GM15510 (cell line): ENCODE measurements around the gene LRRC10B.

Source experiments
- POLR2A ChIP-seq: IDR thresholded peaks from 3 replicates; pipeline ENCODE4 v1.6.1; 2011; ENCODE audit warnings: borderline replicate concordance; ENCODE audit not compliant: insufficient read length; ENCODE audit errors: extremely low read depth

Gene LRRC10B

DNA sequence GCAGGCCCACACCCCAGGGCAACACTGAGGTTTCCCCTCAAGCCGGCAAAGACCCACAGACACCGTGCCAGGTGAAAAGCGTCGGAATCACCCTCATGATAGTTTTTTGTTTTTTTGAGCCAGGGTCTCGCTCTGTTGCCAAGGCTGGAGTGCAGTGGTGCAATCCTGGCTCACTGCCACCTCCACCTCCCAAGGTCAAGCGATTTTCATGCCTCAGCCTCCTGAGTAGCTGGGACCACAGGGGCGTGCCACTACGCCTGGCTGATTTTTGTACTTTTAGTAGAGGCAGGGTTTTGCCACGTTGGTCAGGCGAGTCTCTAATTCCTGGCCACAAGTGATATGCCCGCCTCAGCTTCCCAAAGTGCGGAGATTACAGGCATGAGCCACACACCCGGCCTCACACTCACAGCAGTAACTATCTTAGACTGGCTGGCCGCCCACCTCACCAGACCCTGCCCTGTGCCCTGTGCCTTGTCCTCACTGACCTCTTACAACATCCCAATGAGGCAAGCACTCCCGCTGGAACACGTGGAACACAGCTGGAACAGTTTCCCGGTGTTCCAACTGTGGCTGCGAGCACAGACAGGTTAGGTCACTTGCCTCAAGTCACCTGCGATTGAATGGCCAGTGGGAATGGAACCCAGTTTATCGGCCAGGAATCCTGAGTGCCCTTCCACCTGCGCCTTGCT, 21.1 kb downstream of the LRRC10B start:
- TF ChIP-seq POLR2A, result no peak

DNA sequence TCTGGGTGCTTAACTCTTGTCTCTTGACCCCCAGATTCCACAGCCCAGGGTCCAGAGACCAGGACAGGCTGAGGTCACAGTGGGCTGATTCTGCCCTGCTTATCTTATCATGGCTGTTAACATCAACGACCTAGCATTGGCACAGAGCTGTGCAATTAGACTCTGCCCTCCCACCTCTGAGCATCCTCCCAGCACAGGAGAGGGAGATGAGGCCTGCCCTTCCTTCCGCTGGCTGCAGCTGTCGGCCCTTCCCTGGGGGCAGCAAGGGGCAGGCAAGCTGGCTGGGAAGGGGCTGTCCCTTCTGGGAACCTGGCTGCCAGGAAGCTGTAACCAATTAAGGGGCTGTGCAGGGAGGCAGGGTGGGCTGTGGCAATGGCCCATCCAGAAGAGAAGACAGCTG, 22.5 kb downstream of the LRRC10B start:
- TF ChIP-seq POLR2A, result no peak

DNA sequence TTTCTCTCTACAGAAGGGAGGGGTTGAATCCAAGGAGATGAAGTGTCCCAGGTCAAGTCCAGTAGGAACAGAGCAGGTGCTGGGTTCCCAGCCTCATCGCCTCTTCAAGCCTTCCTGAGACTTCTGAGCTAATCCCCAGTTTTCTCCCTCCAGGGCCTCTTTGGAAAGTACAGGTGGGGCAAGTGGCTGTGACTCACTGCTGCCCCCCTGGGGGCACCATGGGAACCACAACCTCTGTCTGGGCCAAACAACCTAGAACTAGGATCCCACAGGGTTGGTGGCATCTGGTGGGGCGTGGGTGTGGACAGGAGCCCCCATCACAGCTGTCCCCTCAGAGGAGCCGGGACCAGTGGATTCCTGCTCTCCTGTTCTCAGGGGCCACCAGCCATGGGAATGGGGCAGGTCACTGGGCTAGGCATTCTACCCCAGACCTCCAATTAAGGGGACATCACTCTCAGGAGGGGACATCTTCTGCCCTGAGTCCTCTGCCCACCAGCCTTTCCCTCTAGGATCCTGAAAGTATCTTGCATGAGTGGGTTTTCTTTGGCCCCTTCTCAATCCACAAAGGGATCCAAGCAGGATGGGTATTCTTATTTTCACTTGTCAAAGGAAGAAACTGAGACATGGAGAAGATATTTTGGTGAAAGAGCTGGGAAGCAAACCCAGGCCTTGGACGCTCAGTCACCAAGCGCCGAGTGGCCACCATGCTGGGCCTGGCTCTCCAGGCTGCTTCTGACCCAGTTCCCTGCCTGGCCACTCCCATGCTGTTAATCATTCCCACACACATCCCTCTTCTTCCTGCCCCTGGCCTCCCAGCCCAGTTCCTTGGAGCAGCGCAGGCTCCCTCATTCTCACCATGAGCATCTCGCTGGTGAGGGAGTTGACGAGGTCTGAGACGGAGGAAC, 23.8 kb downstream of the LRRC10B start:
- TF ChIP-seq POLR2A, result no peak

GRCh38 chr11:61533039-61533375, 24.5 kb downstream of the LRRC10B start:
- no peak for TF ChIP-seq POLR2A

GRCh38 chr11:61533401-61533800, 24.9 kb downstream of the LRRC10B start:
- TF ChIP-seq POLR2A, result no peak

GRCh38 chr11:61534025-61534932, 25.7 kb downstream of the LRRC10B start:
- no peak for TF ChIP-seq POLR2A

DNA sequence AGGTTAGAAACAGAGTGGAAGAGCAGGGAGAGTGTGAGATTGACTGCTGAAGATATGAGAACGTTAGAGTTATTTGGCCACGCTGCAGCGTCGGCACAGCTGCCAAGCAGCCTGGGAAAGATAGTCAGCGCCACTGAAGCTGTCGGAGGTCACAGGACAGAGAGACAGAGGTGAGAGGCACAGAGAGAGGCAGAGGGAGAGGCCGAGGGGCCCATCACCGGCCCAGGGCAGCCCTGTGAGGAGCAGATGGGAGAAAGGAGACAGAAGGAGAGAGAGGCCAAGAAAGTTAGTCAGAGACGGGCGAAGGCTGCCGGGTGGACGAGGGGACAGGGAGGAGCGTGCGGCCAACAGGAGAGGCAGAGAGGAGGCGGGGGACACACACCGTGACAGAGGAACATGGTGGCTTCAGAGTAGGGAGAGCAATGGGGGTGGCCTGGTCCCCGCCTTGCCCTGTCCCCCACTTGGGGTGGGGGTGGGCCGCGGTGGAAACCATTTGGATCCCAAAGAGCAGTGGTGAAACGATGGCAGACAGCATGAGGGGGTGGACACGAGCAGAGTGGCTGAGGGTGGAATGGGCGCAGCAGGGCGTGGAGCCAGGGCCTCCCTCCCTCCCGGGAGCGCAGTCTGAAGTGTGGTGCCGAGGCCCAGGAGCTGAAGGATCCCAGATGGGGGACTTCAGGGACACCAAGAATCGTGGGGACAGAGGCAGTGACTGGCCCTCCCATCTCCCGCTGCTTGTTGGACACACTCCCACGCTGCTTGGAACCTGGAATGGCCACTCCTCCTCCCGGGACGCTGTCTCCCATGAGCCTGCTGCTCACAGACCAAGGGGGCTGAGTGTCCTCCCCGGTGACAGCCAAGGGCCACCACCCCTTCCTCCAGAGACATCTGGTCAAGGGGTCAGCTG, 26.6 kb downstream of the LRRC10B start:
- TF ChIP-seq POLR2A, result no peak

DNA sequence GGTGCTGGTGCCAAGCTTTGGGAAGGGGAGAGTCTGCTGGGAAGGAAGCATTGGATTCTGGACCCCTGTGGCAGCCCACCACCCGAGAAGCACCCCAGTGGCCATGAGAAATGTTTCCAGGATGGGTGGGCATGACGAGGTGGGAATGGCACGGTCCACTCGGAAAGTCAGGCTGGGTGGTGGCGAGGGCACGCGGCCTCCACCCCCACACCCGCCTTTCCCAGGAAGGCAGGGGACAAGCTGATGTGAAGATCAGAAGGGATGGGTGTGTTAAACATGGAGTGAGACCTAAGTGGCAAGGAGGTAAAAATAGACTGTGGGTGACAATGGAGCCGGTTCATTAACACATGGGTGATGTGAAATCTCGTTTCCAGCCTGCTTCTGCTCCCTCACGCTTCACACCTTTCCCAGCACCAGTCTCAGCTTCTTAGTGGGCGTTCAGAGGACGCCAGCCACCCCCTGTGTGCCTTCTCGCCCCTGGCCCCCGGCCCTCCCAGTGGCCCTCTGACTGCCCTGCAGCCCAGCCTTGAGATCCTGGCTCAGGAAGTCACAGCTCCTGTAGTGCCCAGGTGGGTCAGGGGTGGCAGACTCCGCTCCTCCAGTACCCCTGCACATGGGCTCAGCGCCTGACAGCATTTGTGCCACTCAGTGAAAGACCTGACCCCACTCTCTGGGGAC, 27.6 kb downstream of the LRRC10B start:
- TF ChIP-seq POLR2A, result no peak

DNA sequence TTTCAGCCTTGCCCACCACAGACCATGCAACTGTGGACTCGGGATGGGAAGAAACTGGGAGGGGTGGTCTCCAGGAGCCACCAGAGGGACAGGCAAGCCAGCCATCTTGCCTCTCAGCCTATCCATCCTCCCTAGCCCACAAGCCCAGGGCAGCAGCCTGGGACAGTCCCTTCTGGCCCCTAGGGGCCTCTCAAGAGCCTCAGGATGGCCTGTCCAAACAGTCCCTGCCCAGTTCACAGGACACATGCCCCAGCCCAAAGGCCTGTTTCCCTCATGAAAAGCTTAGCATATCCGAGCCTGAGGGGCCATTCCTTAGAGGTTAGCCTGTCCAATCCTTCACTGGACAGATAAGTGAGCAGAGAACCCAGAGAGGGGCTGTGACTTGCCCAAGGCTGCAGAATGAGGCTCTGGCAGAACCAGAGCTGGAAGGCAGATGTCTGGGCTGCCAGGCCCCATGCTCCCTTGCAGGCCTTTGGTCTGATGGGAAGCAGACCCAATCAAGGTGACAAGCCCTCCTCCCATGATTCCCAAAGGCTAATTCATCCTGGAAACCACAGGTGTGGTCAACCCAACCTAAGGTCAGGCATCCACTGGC, 28.2 kb downstream of the LRRC10B start:
- no peak for TF ChIP-seq POLR2A

DNA sequence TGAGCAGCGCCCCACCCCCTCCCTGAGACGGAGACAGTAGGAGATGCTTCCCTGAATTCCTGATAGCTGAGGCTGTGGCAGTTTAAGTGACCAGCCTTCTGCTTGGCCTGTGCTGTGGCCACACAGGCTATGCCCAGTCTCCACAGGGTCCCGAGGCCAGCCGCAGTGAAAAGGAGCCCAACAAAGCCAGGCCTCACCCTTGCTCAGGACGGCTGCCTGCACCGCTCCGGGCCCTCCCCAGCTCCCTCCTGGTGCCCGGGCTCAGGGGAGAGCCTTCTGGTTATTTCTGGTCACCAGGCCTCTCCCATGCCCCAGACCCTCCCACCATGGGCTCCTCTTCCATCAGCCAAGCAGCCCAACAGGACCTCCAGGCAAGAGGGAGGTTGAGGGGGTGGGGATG, 28.8 kb downstream of the LRRC10B start:
- TF ChIP-seq POLR2A, result no peak

GRCh38 chr11:61538636-61538961, 30.1 kb downstream of the LRRC10B start:
- no peak for TF ChIP-seq POLR2A

GRCh38 chr11:61539006-61539405, 30.5 kb downstream of the LRRC10B start:
- TF ChIP-seq POLR2A, result no peak

GRCh38 chr11:61539831-61540357, 31.3 kb downstream of the LRRC10B start:
- no peak for TF ChIP-seq POLR2A
